H1 (cell line): ENCODE measurements around the gene CCDC33. TPM values are rescaled to one million over a fixed set of nuclear protein-coding genes. Genes with fewer than 3 reads are reported as not detected.
A peak's percentile ranks its signal among the peaks of the same experiment; 100 is the strongest.

Source experiments
- CTCF ChIA-PET: fragments of 300-600 bp; sonication (Branson Sonifier 250); formaldehyde crosslinking; loops from one replicate; lab custom pipeline; 2021; ENCODE audit not compliant: partially characterized antibody; lab: Charles Lee
- POLR2A ChIA-PET: fragments of 300-600 bp; sonication (Branson Sonifier 250); formaldehyde crosslinking; loops from one replicate; lab custom pipeline; 2021; ENCODE audit warnings: inconsistent platforms; ENCODE audit not compliant: partially characterized antibody; lab: Charles Lee
- DNase-seq, 2 experiments: peaks; one replicate each; pipeline versions ENCODE4 v3.0.0 to v3.0.0-alpha.2; 2010 to 2022; ENCODE audit warnings: low spot score in 2 of 2, low read depth in 1 of 2, mixed read lengths in 1 of 2
- FAIRE-seq: peaks from 2 replicates; lab custom pipeline; 2011; peaks lifted over from hg19 to GRCh38; lab: Jason Lieb, UNC
- H2AFZ ChIP-seq: 2 replicates; pipeline ENCODE4 v1.8.1; 2012; ENCODE audit warnings: low read length, inconsistent platforms
- H2AK5ac ChIP-seq: 2 replicates; pipeline ENCODE4 v1.6.1; 2013; ENCODE audit warnings: low read depth, low read length
- H2BK120ac ChIP-seq: replicated peaks from 2 replicates; pipeline ENCODE3; 2013; ENCODE audit warnings: low read depth, low read length, inconsistent platforms
- H2BK12ac ChIP-seq: 2 replicates; pipeline ENCODE4 v1.6.1; 2013; ENCODE audit warnings: low read depth, low read length
- H2BK15ac ChIP-seq: 2 replicates; pipeline ENCODE4 v1.6.1; 2013; ENCODE audit warnings: low read length
- H2BK20ac ChIP-seq: 2 replicates; pipeline ENCODE4 v1.6.1; 2013; ENCODE audit warnings: low read length
- H2BK5ac ChIP-seq: 2 replicates; pipeline ENCODE4 v1.6.1; 2013; ENCODE audit warnings: low read depth, low read length
- H3K14ac ChIP-seq: 2 replicates; pipeline ENCODE4 v1.6.1; 2013; ENCODE audit warnings: inconsistent platforms; ENCODE audit not compliant: insufficient read length
- H3K18ac ChIP-seq: 2 replicates; pipeline ENCODE4 v1.6.1; 2013; ENCODE audit warnings: low read length; ENCODE audit errors: extremely low read depth
- H3K23ac ChIP-seq: 2 replicates; pipeline ENCODE4 v1.6.1; 2013; ENCODE audit warnings: inconsistent platforms; ENCODE audit not compliant: insufficient read length
- H3K23me2 ChIP-seq: 2 replicates; pipeline ENCODE4 v1.6.1; 2013; ENCODE audit warnings: low read depth, low read length
- H3K27ac ChIP-seq: 2 replicates; pipeline ENCODE4 v1.6.1; 2011; ENCODE audit warnings: low read depth, low read length, inconsistent platforms
- H3K27me3 ChIP-seq, 4 experiments: replicated peaks in 1 of 4; 1 replicate in 1 of 4; 2 replicates in 3 of 4; pipeline versions ENCODE4 v1.6.1 to v1.8.1; 2011 to 2013; ENCODE audit warnings: low read length in 3 of 4, mild to moderate bottlenecking in 3 of 4, inconsistent platforms in 2 of 4, mixed read lengths in 2 of 4, moderate library complexity in 1 of 4; ENCODE audit not compliant: control insufficient read depth in 3 of 4, insufficient read depth in 3 of 4; ENCODE audit errors: extremely low read depth in 1 of 4
- H3K36me3 ChIP-seq, 4 experiments: 2 replicates each; pipeline versions ENCODE4 v1.6.1 to v1.8.1; 2011 to 2013; ENCODE audit warnings: mild to moderate bottlenecking in 4 of 4, low read length in 3 of 4, moderate library complexity in 2 of 4, control low read depth in 1 of 4, inconsistent platforms in 1 of 4; ENCODE audit not compliant: insufficient read depth in 4 of 4, control insufficient read depth in 2 of 4
- H3K4ac ChIP-seq: replicated peaks from 2 replicates; pipeline ENCODE3; 2013; ENCODE audit warnings: low read length, low read depth, mixed read lengths, inconsistent platforms; ENCODE audit not compliant: insufficient read length
- H3K4me1 ChIP-seq, 4 experiments: replicated peaks in 1 of 4; 1 replicate in 1 of 4; 2 replicates in 3 of 4; pipeline versions ENCODE4 v1.6.1 to v1.8.1; 2011 to 2013; ENCODE audit warnings: low read length in 3 of 4, inconsistent platforms in 2 of 4, mixed read lengths in 1 of 4; ENCODE audit not compliant: insufficient read depth in 4 of 4, control insufficient read depth in 3 of 4
- H3K4me2 ChIP-seq, 2 experiments: 2 replicates each; pipeline versions ENCODE4 v1.6.1 to v1.8.1; 2011 to 2013; ENCODE audit warnings: low read depth in 2 of 2, low read length in 2 of 2, control low read depth in 1 of 2, inconsistent platforms in 1 of 2, mild to moderate bottlenecking in 1 of 2; ENCODE audit not compliant: insufficient read depth in 1 of 2
- H3K4me3 ChIP-seq, 4 experiments: fragments of 200-600, 300-600 bp in 1 of 4; sonication (generic), shearing (Covaris generic), sonication (Bioruptor Twin) in 1 of 4; 2 replicates each; pipeline versions ENCODE4 v1.5.1 to v1.8.1; 2011 to 2016; ENCODE audit warnings: low read length in 4 of 4, low read depth in 3 of 4, control low read depth in 2 of 4, inconsistent platforms in 2 of 4, mild to moderate bottlenecking in 2 of 4, mixed read lengths in 1 of 4, moderate library complexity in 1 of 4; ENCODE audit not compliant: insufficient read depth in 2 of 4; ENCODE audit errors: extremely low read depth in 1 of 4
- H3K56ac ChIP-seq: replicated peaks from 2 replicates; pipeline ENCODE3; 2013; ENCODE audit warnings: low read depth, mild to moderate bottlenecking, mixed read lengths, low read length, inconsistent platforms; ENCODE audit not compliant: insufficient read length
- H3K79me1 ChIP-seq: 2 replicates; pipeline ENCODE4 v1.6.1; 2013; ENCODE audit warnings: low read depth, low read length, control low read depth
- H3K79me2 ChIP-seq, 2 experiments: 2 replicates each; pipeline versions ENCODE4 v1.6.1 to v1.8.1; 2012 to 2013; ENCODE audit warnings: low read length in 2 of 2, mild to moderate bottlenecking in 2 of 2, inconsistent platforms in 1 of 2; ENCODE audit not compliant: insufficient read depth in 2 of 2, control insufficient read depth in 1 of 2
- H3K9ac ChIP-seq, 4 experiments: replicated peaks in 1 of 4; 1 replicate in 1 of 4; 2 replicates in 3 of 4; pipeline versions ENCODE4 v1.6.1 to v1.8.1; 2011 to 2013; ENCODE audit warnings: low read depth in 3 of 4, low read length in 3 of 4, control low read depth in 2 of 4, mild to moderate bottlenecking in 2 of 4, moderate library complexity in 2 of 4, inconsistent platforms in 1 of 4; ENCODE audit errors: extremely low read depth in 1 of 4
- H3K9me3 ChIP-seq, 2 experiments: 2 replicates each; pipeline versions ENCODE4 v1.6.1 to v1.8.1; 2012 to 2013; ENCODE audit warnings: mild to moderate bottlenecking in 2 of 2, moderate library complexity in 2 of 2, control low read depth in 1 of 2, inconsistent platforms in 1 of 2, low read depth in 1 of 2, low read length in 1 of 2, mixed read lengths in 1 of 2; ENCODE audit not compliant: insufficient read depth in 2 of 2
- H4K20me1 ChIP-seq, 2 experiments: replicated peaks in 1 of 2; 2 replicates each; pipeline versions ENCODE3 to v1.8.1; 2011 to 2013; ENCODE audit warnings: inconsistent platforms in 2 of 2, low read length in 2 of 2, mild to moderate bottlenecking in 1 of 2; ENCODE audit not compliant: insufficient read depth in 2 of 2, control insufficient read depth in 1 of 2
- H4K5ac ChIP-seq: 2 replicates; pipeline ENCODE4 v1.6.1; 2013; ENCODE audit warnings: low read length, low read depth, mixed read lengths, inconsistent platforms; ENCODE audit not compliant: insufficient read length
- H4K8ac ChIP-seq: 2 replicates; pipeline ENCODE4 v1.8.0; 2013; ENCODE audit warnings: mild to moderate bottlenecking, moderate library complexity, low read length, inconsistent platforms; ENCODE audit not compliant: insufficient read depth; ENCODE audit errors: extremely low read depth
- H4K91ac ChIP-seq: replicated peaks from 2 replicates; pipeline ENCODE3; 2013; ENCODE audit warnings: low read length, mixed read lengths, inconsistent platforms; ENCODE audit not compliant: insufficient read length
- BCL11A ChIP-seq, 2 experiments: IDR thresholded peaks; one replicate each; pipeline ENCODE4 v1.6.1; 2011; ENCODE audit warnings: low read depth in 2 of 2, low read length in 2 of 2, mild to moderate bottlenecking in 2 of 2
- CEBPB ChIP-seq: IDR thresholded peaks from 2 replicates; pipeline ENCODE4 v1.6.1; 2012; ENCODE audit warnings: low read depth, low read length
- EZH2 ChIP-seq: fragments of 200-600 bp; sonication (generic); IDR thresholded peaks from 2 replicates; pipeline ENCODE4 v1.7.1; 2012; ENCODE audit warnings: low read depth, mild to moderate bottlenecking, moderate library complexity, low read length, inconsistent platforms; ENCODE audit not compliant: severe bottlenecking
- FOSL1 ChIP-seq: IDR thresholded peaks from 2 replicates; pipeline ENCODE4 v1.6.1; 2011; ENCODE audit warnings: mild to moderate bottlenecking, low read depth, low read length, moderate library complexity; ENCODE audit not compliant: insufficient read depth
- HDAC2 ChIP-seq, 2 experiments: fragments of 300-600 bp in 1 of 2; sonication (generic) in 1 of 2; IDR thresholded peaks; 2 replicates each; pipeline ENCODE4 v1.6.1; 2011 to 2012; ENCODE audit warnings: low read depth in 2 of 2, low read length in 2 of 2, mild to moderate bottlenecking in 2 of 2, moderate library complexity in 2 of 2, borderline replicate concordance in 1 of 2, inconsistent platforms in 1 of 2
- JUND ChIP-seq: IDR thresholded peaks from 2 replicates; pipeline ENCODE4 v1.6.1; 2011; ENCODE audit warnings: mild to moderate bottlenecking, improper control_type of control experiment, low read length
- POU5F1 ChIP-seq: IDR thresholded peaks from 2 replicates; pipeline ENCODE4 v1.6.1; 2011; ENCODE audit warnings: low read depth, mild to moderate bottlenecking, low read length, moderate library complexity
- SUZ12 ChIP-seq: fragments of 200-600 bp; sonication (generic); IDR thresholded peaks from 2 replicates; pipeline ENCODE4 v1.6.1; 2012; ENCODE audit warnings: mild to moderate bottlenecking, inconsistent platforms, low read length, moderate library complexity, mixed read lengths
- TAF7 ChIP-seq: optimal IDR thresholded peaks from 2 replicates; pipeline ENCODE3; 2011; ENCODE audit warnings: low read depth, mild to moderate bottlenecking, inconsistent platforms, low read length, moderate library complexity, borderline replicate concordance
- TCF12 ChIP-seq: IDR thresholded peaks from 2 replicates; pipeline ENCODE4 v1.6.1; 2011; ENCODE audit warnings: low read depth, mild to moderate bottlenecking, low read length
- YY1 ChIP-seq: IDR thresholded peaks from 2 replicates; pipeline ENCODE4 v1.6.1; 2011; ENCODE audit warnings: low read depth, mild to moderate bottlenecking, low read length
- ZNF274 ChIP-seq: IDR thresholded peaks from 2 replicates; pipeline ENCODE4 v1.7.0; 2012; ENCODE audit warnings: low read length, borderline replicate concordance; ENCODE audit errors: extremely low read depth
- WGBS, 2 experiments: shearing (Covaris generic) in 1 of 2; methylation state at CpG; one replicate each; pipeline versions ENCODE4 v1.1.6 to v1.1.7; 2013 to 2015; ENCODE audit warnings: low lambda C conversion rate in 2 of 2, mixed read lengths in 2 of 2, inconsistent platforms in 1 of 2, low coverage in 1 of 2, missing lambda C conversion rate in 1 of 2; ENCODE audit not compliant: insufficient replicate concordance in 2 of 2, insufficient coverage in 1 of 2, insufficient read length in 1 of 2; ENCODE audit errors: extremely low coverage in 1 of 2, missing lambda C conversion rate in 1 of 2; 5-methylcytosine and 5-hydroxymethylcytosine counted together
- polyA plus RNA-seq, 7 experiments: library from polyadenylated mRNA; depleted of rRNA in 3 of 7; stranded (reverse) in 5 of 7; unstranded in 2 of 7; fragments of >200 nt in 5 of 7; fragments of 200-250 nt in 2 of 7; gene quantifications; 1 replicate in 5 of 7; 2 replicates in 1 of 7; 4 replicates in 1 of 7; pipeline versions ENCODE4 v1.2.1 to v1.2.3, GENCODE V29; 2011 to 2013; ENCODE audit warnings: missing spikeins in 2 of 7, mixed read lengths in 2 of 7
- total RNA-seq: library from RNA; stranded (reverse); fragmentation: NEBNext Ultra II Directional; extraction: Animal tissue kit (Norgen Biotek cat#: 25700); gene quantifications from 2 replicates; pipeline ENCODE4 v1.2.1, GENCODE V29; 2021

The CCDC33 gene
- total and polyA plus RNA-seq, 2 of the 8 experiments (the other 6 are each of a cell fraction or from before 2014, with no cell fraction given): 2.0 to 2.7 TPM

DNA sequence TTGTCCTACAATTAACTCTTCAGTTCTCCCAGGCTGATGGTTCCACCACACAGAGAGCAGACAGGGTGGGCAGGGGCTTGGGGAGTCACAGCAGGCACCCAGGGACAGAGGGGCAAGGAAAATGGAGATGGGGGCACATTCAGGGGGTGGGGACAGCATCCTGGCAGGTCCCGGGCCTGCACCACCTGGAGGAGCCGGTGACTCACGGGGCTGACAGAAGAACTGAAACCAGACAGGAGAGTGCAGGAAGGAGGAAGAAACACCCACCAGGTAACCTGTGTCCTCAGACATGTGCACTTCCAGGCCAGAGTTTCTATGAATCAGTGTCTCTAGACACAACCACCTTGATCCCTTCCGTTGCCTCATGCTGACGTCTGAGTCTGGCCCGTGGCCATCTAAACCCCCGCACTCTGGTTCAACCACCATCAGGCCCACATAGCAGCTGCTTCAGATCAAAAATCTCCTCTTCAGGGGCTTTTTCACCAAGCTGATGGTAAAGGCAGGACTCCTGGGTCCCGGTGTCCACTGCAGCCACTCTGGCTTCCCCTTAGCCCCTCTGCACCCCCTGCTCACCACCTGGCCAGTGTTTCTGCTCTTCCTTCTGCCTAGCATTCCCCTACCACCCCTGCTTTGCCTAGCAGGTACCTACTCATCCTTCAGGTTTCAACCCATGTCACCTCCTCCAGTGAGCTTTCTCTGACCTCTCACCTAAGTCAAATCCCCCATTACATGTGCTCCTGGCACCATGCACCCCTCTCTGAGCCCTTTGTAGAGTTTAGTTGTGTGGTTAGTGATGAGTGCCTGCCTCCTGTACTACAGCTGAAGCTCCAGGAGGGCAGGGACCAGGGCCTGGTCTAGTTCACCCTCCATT lies 147.8 kb downstream of the CCDC33 start:
- Histone ChIP-seq H2AK5ac (no peak overlapping the region), H3K4ac (peak overlapping the region; percentile 41), H2BK120ac (no peak overlapping the region), H2BK20ac (no peak overlapping the region), H3K9ac (no peak overlapping the region), H3K4me2 (no peak overlapping the region), H3K56ac (no peak overlapping the region), H3K4me3 (no peak overlapping the region), H4K20me1 (no peaks in the 10 kb centered on the region), H3K23ac (no peak overlapping the region), H3K79me2 (no peaks in the 10 kb centered on the region), H3K27me3 (no peaks in the 10 kb centered on the region), H3K4me1 (peaks cover 0 to 18% (median 10%) of the 10 kb centered on the region in 4 experiments; a peak in 5 of 7 replicates), H4K8ac (no peak overlapping the region; the same call in 1 of the 2 replicates), H3K36me3 (no peaks in the 10 kb centered on the region), H3K14ac (no peak overlapping the region), H2BK12ac (0 out of 2 replicates have a peak overlapping the region, but pooled peaks have one; percentile 33), H3K9me3 (no peaks in the 10 kb centered on the region), H3K27ac (no peak overlapping the region), H3K18ac (no peak overlapping the region), H2BK15ac (0 out of 2 replicates have a peak overlapping the region, but pooled peaks have one; percentile 88), H3K23me2 (no peaks in the 10 kb centered on the region), H4K5ac (no peak overlapping the region), H4K91ac (peak overlapping the region; percentile 23), H3K79me1 (no peaks in the 10 kb centered on the region), H2BK5ac (no peak overlapping the region), H2AFZ (no peak overlapping the region)
- CTCF ChIA-PET: interaction anchor here (0.9 to 36.8 kb wide), 18 partner anchors 9 to 416 kb away, joined by 3 to 1311 read pairs (median 6); partner anchors contain the start of gene SEMA7A
- no peak for FAIRE-seq
- WGBS, 2 experiments: 86% methylated on average over 8 of the region's 8 CpGs; no CpG with 5 or more reads in 1 of the 2 experiments
- no peak for DNase-seq
- POLR2A ChIA-PET: interaction anchor here (0.8 to 2.6 kb wide), 4 partner anchors 9 to 77 kb away, joined by 3 to 9 read pairs (median 4); partner anchors contain the start of genes SEMA7A and UBL7
- TF ChIP-seq POU5F1 (no peak), CEBPB (no peak), BCL11A (IDR thresholded peaks at IDR 0.05; ENCODE audit: low read depth in 2 of 2, low read length in 2 of 2) (no peak), HDAC2 (IDR thresholded peaks at IDR 0.05; ENCODE audit: borderline replicate concordance in 1 of 2, low read depth in 2 of 2, low read length in 2 of 2) (no peak), EZH2 (no peak), FOSL1 (no peak), TAF7 (no peak), JUND (no peak), ZNF274 (no peak), YY1 (no peak), TCF12 (no peak), SUZ12 (no peak)
